ENCODE data around the gene ASB13. TPM values are rescaled to one million over a fixed set of nuclear protein-coding genes. Genes with fewer than 3 reads are reported as not detected.

The ASB13 gene
- total and polyA plus RNA-seq, 2 of the 13 experiments (the other 11 are each of a cell fraction or from before 2014, with no cell fraction given): 9.3 to 15.4 TPM

DNA sequence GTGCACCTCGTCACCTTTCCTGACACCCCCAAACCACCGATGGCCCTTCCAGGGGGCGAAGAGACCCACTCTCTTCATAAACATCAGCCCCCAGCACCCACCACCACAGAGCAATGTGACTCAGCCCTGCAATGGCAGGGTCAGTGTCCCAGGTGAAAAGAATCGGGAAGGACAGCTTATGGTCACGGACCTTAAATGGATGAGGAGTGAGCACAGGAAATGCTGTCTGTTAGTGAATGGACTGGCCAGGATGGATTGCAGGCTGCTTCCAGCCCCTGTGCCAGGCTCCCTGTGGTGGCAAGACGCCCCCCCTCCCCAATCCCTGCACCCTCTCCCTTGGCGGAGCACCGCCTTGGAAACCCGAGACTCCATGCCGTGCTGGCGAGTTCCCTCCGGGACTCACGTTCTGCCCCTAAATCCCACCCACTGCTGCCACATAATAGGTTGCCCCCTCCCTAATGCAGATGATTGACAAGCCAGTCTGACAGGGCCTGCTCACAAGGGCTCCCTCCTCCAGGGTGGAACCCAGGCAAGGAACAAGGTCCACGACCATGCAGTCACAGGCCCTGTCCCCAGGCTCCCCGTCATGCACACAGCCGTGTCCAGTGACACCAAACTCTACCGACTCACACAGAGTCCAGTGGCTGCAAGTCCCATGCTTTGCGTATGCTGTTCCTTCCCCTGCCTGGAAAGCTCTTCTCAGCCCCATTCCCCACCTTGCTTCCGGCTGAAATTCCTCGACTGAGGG lies 7.3 kb downstream of the ASB13 start (continued):
- TF ChIP-seq, protein P1, sequence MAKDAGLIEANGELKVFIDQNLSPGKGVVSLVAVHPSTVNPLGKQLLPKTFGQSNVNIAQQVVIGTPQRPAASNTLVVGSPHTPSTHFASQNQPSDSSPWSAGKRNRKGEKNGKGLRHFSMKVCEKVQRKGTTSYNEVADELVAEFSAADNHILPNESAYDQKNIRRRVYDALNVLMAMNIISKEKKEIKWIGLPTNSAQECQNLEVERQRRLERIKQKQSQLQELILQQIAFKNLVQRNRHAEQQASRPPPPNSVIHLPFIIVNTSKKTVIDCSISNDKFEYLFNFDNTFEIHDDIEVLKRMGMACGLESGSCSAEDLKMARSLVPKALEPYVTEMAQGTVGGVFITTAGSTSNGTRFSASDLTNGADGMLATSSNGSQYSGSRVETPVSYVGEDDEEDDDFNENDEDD (CRISPR knock-in tag; IDR thresholded peaks at IDR 0.05; ENCODE audit: borderline replicate concordance): 0 out of 2 replicates have a peak, but pooled peaks have one; percentile 35
- TF ChIP-seq CEBPB (IDR thresholded peaks at IDR 0.05; ENCODE audit: borderline replicate concordance, low read depth, low read length): no peak
- TF ChIP-seq HDAC2 (CRISPR knock-in tag; IDR thresholded peaks at IDR 0.05): peak; percentile 66; the same call in 1 of the 2 replicates
- no peak for TF ChIP-seq SMC3 (IDR thresholded peaks at IDR 0.05; ENCODE audit: low read length)
- peak; percentile 13; the same call in 1 of the 2 replicates for TF ChIP-seq ETV5 (CRISPR knock-in tag; IDR thresholded peaks at IDR 0.05; ENCODE audit: borderline replicate concordance)
- TF ChIP-seq ZNF619 (CRISPR knock-in tag; IDR thresholded peaks at IDR 0.05): no peak
- TF ChIP-seq, protein P2, sequence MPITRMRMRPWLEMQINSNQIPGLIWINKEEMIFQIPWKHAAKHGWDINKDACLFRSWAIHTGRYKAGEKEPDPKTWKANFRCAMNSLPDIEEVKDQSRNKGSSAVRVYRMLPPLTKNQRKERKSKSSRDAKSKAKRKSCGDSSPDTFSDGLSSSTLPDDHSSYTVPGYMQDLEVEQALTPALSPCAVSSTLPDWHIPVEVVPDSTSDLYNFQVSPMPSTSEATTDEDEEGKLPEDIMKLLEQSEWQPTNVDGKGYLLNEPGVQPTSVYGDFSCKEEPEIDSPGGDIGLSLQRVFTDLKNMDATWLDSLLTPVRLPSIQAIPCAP (CRISPR knock-in tag; IDR thresholded peaks at IDR 0.05; ENCODE audit: low read depth): no peak
- TF ChIP-seq, protein P3, sequence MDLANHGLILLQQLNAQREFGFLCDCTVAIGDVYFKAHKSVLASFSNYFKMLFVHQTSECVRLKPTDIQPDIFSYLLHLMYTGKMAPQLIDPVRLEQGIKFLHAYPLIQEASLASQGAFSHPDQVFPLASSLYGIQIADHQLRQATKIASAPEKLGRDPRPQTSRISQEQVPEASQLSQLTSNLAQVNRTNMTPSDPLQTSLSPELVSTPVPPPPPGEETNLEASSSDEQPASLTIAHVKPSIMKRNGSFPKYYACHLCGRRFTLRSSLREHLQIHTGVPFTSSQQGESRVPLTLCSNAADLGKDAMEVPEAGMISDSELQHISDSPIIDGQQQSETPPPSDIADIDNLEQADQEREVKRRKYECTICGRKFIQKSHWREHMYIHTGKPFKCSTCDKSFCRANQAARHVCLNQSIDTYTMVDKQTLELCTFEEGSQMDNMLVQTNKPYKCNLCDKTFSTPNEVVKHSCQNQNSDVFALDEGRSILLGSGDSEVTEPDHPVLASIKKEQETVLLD (CRISPR knock-in tag; IDR thresholded peaks at IDR 0.05; ENCODE audit: low read depth): 0 out of 2 replicates have a peak, but pooled peaks have one; percentile 32
- TF ChIP-seq ZNF143 (CRISPR knock-in tag; IDR thresholded peaks at IDR 0.05): peak; percentile 28
- TF ChIP-seq ZNF430 (CRISPR knock-in tag; IDR thresholded peaks at IDR 0.05): peak; percentile 80; the same call in 1 of the 2 replicates
- TF ChIP-seq NFATC3 (CRISPR knock-in tag; IDR thresholded peaks at IDR 0.05): 0 out of 2 replicates have a peak, but pooled peaks have one; percentile 10
- TF ChIP-seq, protein P4, sequence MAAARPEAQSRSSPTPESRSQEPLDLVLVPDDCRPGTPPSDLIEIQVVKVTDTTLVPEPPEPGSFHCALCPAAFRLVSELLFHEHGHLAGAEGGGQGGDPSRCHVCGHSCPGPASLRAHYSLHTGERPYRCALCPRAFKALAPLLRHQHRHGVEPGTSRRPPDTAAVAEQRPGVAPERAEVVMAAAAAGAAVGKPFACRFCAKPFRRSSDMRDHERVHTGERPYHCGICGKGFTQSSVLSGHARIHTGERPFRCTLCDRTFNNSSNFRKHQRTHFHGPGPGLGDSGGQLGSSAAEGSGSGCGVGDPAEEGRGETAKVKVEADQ (CRISPR knock-in tag; IDR thresholded peaks at IDR 0.05; ENCODE audit: borderline replicate concordance): no peak
- TF ChIP-seq SP1 (IDR thresholded peaks at IDR 0.05): no peak
- 0 out of 2 replicates have a peak, but pooled peaks have one; percentile 58 for TF ChIP-seq SP1 (CRISPR knock-in tag; IDR thresholded peaks at IDR 0.05)
- peak; percentile 19; the same call in 1 of the 2 replicates for TF ChIP-seq MXD4 (CRISPR knock-in tag; IDR thresholded peaks at IDR 0.05)
- TF ChIP-seq KAT8 (CRISPR knock-in tag; IDR thresholded peaks at IDR 0.05): 0 out of 2 replicates have a peak, but pooled peaks have one; percentile 17
- no peak for TF ChIP-seq IKZF1 (IDR thresholded peaks at IDR 0.05)
- TF ChIP-seq ZNF556 (CRISPR knock-in tag; IDR thresholded peaks at IDR 0.05; ENCODE audit: borderline replicate concordance): peak; percentile 9; the same call in 1 of the 2 replicates
- TF ChIP-seq ZFP41 (CRISPR knock-in tag; IDR thresholded peaks at IDR 0.05; ENCODE audit: borderline replicate concordance): no peak
- TF ChIP-seq MEIS1 (CRISPR knock-in tag; IDR thresholded peaks at IDR 0.05; ENCODE audit: borderline replicate concordance): peak; percentile 89
- peak; percentile 73; the same call in 1 of the 2 replicates for TF ChIP-seq ZNF605 (CRISPR knock-in tag; IDR thresholded peaks at IDR 0.05)
- TF ChIP-seq, protein P5, sequence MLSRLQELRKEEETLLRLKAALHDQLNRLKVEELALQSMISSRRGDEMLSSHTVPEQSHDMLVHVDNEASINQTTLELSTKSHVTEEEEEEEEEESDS (CRISPR knock-in tag; IDR thresholded peaks at IDR 0.05; ENCODE audit: borderline replicate concordance): no peak
- TF ChIP-seq FOSL2 (CRISPR knock-in tag; IDR thresholded peaks at IDR 0.05): peak; percentile 33
- peak; percentile 52; the same call in 1 of the 2 replicates for TF ChIP-seq MIXL1 (CRISPR knock-in tag; IDR thresholded peaks at IDR 0.05)
- TF ChIP-seq CBX5 (CRISPR knock-in tag; IDR thresholded peaks at IDR 0.05; ENCODE audit: borderline replicate concordance): peak; percentile 22; the same call in 1 of the 2 replicates
- 0 out of 2 replicates have a peak, but pooled peaks have one; percentile 14 for TF ChIP-seq FOXA3 (CRISPR knock-in tag; IDR thresholded peaks at IDR 0.05)
- TF ChIP-seq, protein P6, sequence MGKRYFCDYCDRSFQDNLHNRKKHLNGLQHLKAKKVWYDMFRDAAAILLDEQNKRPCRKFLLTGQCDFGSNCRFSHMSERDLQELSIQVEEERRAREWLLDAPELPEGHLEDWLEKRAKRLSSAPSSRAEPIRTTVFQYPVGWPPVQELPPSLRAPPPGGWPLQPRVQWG (CRISPR knock-in tag; IDR thresholded peaks at IDR 0.05; ENCODE audit: borderline replicate concordance, low read depth): no peak
